ENCODE results near the gene XRCC1. TPM values are rescaled to one million over a fixed set of nuclear protein-coding genes. Genes with fewer than 3 reads are reported as not detected.

Gene XRCC1
- total and polyA plus RNA-seq, 10 of the 15 experiments (the other 5 are each of a cell fraction or from before 2014, with no cell fraction given): 2.0 to 51.1 (median 33.7) TPM

DNA sequence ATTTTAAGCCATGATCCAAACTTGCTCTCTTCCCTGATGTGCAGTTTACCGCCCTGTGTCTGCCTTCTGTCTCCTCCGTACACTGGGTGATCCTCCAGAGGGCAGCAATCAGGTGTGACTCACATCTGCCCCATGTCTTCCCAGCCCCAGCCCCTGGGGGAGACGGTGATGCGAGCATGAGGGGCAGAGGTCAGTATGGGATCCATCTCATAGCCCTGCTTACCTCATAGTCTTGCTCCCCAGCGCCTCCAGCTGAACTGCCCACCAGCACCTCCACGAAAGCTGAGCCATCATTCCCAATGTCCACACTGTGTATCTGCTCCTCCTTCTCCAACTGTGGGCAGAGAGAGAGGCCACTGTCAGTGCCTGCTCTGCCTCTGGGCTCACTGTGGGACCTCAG lies 14.6 kb downstream of the XRCC1 start:
- Histone ChIP-seq H4K20me1 (ENCODE audit: control insufficient read depth, insufficient read depth) (no peaks in the 10 kb centered on the region), H3K9ac (ENCODE audit: control insufficient read depth, insufficient read depth, low read length) (no peak overlapping the region), H3K9me3 (replicated peaks; ENCODE audit: control insufficient read depth, insufficient read depth, low read length) (no peaks in the 10 kb centered on the region), H2AFZ (ENCODE audit: control insufficient read depth, low read depth, low read length) (no peak overlapping the region), H3K36me3 (ENCODE audit: control insufficient read depth in 2 of 2, insufficient read depth in 2 of 2, low read length in 1 of 2) (peaks cover 0 to 3% of the 10 kb centered on the region in 2 experiments; a peak in 1 of 4 replicates), H3K4me2 (ENCODE audit: control insufficient read depth, insufficient read depth) (no peak overlapping the region), H3K4me3 (no peak overlapping the region), H3K79me2 (ENCODE audit: control insufficient read depth, insufficient read depth, low read length) (no peaks in the 10 kb centered on the region), H3K4me1 (ENCODE audit: control insufficient read depth, insufficient read depth, low read length) (peaks cover 12% of the 10 kb centered on the region), H3K27ac (ENCODE audit: control insufficient read depth, insufficient read depth) (no peak overlapping the region), H3K27me3 (replicated peaks in 1 of 2; ENCODE audit: control insufficient read depth in 2 of 2, insufficient read depth in 2 of 2, low read length in 1 of 2) (no peaks in the 10 kb centered on the region)
- no peak for FAIRE-seq
- ChIA-PET RAD21 (ENCODE audit: unreplicated experiment) (no interaction called here), CTCF (interaction anchor here (1.2 to 10.1 kb wide), 5 partner anchors 10 to 254 kb away, joined by 3 to 99 read pairs (median 13); partner anchors contain the start of genes IRGQ, PINLYP, XRCC1 and ZNF576), SMC1A (ENCODE audit: uncharacterized antibody, unreplicated experiment) (interaction anchor here (0.6 to 1.5 kb wide), 3 partner anchors 25 to 32 kb away, joined by 3 to 4 read pairs (median 4); no protein-coding TSS in a partner anchor), POLR2A (interaction anchor here (1.2 kb wide), 1 partner anchor 27 kb away, joined by 5 read pairs; no protein-coding TSS in a partner anchor)
- no TSS peak for BruUV-seq (replicated peaks)
- TF ChIP-seq, protein P1, sequence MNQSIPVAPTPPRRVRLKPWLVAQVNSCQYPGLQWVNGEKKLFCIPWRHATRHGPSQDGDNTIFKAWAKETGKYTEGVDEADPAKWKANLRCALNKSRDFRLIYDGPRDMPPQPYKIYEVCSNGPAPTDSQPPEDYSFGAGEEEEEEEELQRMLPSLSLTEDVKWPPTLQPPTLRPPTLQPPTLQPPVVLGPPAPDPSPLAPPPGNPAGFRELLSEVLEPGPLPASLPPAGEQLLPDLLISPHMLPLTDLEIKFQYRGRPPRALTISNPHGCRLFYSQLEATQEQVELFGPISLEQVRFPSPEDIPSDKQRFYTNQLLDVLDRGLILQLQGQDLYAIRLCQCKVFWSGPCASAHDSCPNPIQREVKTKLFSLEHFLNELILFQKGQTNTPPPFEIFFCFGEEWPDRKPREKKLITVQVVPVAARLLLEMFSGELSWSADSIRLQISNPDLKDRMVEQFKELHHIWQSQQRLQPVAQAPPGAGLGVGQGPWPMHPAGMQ (IDR thresholded peaks at IDR 0.05; ENCODE audit: borderline replicate concordance): no peak
- TF ChIP-seq BCL11A (IDR thresholded peaks at IDR 0.05; ENCODE audit: low read depth, low read length) (no peak), TAF1 (IDR thresholded peaks at IDR 0.05; ENCODE audit: borderline replicate concordance, low read depth, low read length) (no peak), ZNF24 (IDR thresholded peaks at IDR 0.05) (no peak), CHD2 (IDR thresholded peaks at IDR 0.05; ENCODE audit: borderline replicate concordance, low read depth, low read length) (no peak), ZNF217 (IDR thresholded peaks at IDR 0.05) (no peak), RAD51 (IDR thresholded peaks at IDR 0.05) (no peak), SPI1 (IDR thresholded peaks at IDR 0.05; ENCODE audit: borderline replicate concordance, insufficient read depth, low read depth, low read length) (no peak), SP1 (IDR thresholded peaks at IDR 0.05; ENCODE audit: low read depth, low read length) (no peak), IKZF1 (conservative IDR thresholded peaks at IDR 0.05) (no peak), RB1 (IDR thresholded peaks at IDR 0.05; ENCODE audit: borderline replicate concordance) (no peak)
- TF ChIP-seq, protein P2, sequence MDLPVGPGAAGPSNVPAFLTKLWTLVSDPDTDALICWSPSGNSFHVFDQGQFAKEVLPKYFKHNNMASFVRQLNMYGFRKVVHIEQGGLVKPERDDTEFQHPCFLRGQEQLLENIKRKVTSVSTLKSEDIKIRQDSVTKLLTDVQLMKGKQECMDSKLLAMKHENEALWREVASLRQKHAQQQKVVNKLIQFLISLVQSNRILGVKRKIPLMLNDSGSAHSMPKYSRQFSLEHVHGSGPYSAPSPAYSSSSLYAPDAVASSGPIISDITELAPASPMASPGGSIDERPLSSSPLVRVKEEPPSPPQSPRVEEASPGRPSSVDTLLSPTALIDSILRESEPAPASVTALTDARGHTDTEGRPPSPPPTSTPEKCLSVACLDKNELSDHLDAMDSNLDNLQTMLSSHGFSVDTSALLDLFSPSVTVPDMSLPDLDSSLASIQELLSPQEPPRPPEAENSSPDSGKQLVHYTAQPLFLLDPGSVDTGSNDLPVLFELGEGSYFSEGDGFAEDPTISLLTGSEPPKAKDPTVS (IDR thresholded peaks at IDR 0.05; ENCODE audit: low read depth, low read length): no peak
- TF ChIP-seq, protein P3, sequence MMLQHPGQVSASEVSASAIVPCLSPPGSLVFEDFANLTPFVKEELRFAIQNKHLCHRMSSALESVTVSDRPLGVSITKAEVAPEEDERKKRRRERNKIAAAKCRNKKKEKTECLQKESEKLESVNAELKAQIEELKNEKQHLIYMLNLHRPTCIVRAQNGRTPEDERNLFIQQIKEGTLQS (IDR thresholded peaks at IDR 0.05; ENCODE audit: borderline replicate concordance, extremely low read depth, low read depth, low read length): no peak
- TF ChIP-seq, protein P4, sequence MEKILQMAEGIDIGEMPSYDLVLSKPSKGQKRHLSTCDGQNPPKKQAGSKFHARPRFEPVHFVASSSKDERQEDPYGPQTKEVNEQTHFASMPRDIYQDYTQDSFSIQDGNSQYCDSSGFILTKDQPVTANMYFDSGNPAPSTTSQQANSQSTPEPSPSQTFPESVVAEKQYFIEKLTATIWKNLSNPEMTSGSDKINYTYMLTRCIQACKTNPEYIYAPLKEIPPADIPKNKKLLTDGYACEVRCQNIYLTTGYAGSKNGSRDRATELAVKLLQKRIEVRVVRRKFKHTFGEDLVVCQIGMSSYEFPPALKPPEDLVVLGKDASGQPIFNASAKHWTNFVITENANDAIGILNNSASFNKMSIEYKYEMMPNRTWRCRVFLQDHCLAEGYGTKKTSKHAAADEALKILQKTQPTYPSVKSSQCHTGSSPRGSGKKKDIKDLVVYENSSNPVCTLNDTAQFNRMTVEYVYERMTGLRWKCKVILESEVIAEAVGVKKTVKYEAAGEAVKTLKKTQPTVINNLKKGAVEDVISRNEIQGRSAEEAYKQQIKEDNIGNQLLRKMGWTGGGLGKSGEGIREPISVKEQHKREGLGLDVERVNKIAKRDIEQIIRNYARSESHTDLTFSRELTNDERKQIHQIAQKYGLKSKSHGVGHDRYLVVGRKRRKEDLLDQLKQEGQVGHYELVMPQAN (conservative IDR thresholded peaks at IDR 0.05): no peak
- TF ChIP-seq, protein P5, sequence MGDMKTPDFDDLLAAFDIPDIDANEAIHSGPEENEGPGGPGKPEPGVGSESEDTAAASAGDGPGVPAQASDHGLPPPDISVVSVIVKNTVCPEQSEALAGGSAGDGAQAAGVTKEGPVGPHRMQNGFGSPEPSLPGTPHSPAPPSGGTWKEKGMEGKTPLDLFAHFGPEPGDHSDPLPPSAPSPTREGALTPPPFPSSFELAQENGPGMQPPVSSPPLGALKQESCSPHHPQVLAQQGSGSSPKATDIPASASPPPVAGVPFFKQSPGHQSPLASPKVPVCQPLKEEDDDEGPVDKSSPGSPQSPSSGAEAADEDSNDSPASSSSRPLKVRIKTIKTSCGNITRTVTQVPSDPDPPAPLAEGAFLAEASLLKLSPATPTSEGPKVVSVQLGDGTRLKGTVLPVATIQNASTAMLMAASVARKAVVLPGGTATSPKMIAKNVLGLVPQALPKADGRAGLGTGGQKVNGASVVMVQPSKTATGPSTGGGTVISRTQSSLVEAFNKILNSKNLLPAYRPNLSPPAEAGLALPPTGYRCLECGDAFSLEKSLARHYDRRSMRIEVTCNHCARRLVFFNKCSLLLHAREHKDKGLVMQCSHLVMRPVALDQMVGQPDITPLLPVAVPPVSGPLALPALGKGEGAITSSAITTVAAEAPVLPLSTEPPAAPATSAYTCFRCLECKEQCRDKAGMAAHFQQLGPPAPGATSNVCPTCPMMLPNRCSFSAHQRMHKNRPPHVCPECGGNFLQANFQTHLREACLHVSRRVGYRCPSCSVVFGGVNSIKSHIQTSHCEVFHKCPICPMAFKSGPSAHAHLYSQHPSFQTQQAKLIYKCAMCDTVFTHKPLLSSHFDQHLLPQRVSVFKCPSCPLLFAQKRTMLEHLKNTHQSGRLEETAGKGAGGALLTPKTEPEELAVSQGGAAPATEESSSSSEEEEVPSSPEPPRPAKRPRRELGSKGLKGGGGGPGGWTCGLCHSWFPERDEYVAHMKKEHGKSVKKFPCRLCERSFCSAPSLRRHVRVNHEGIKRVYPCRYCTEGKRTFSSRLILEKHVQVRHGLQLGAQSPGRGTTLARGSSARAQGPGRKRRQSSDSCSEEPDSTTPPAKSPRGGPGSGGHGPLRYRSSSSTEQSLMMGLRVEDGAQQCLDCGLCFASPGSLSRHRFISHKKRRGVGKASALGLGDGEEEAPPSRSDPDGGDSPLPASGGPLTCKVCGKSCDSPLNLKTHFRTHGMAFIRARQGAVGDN (IDR thresholded peaks at IDR 0.05): no peak
- in situ Hi-C loops (cut with MboI) (no loop called here), intact Hi-C loops (cut with micrococcal nuclease; ENCODE audit: unreplicated experiment) (no loop called here)
- no peak for DNase-seq (ENCODE audit: low read depth, low spot score)
- WGBS (ENCODE audit: insufficient coverage, insufficient replicate concordance, low lambda C conversion rate, missing lambda C conversion rate): 100% methylated on average over 6 of the region's 6 CpGs
- peak; percentile 25; the same call in 2 of the 3 replicates for ATAC-seq

All from GM12878 (cell line).